Fibroblast of skin of left biceps (primary cell): ENCODE data around the gene GIGYF2.
"Not testable (repeated sequence)": the region's sequence is repeated elsewhere in the genome, so short reads cannot be mapped to it uniquely, and the experiment has no call there.

Experiments
- DNase-seq, 2 experiments: peaks; one replicate each; pipeline ENCODE4 v3.0.0-alpha.2; 2013; ENCODE audit warnings: low read depth in 2 of 2

Gene GIGYF2, protein sequence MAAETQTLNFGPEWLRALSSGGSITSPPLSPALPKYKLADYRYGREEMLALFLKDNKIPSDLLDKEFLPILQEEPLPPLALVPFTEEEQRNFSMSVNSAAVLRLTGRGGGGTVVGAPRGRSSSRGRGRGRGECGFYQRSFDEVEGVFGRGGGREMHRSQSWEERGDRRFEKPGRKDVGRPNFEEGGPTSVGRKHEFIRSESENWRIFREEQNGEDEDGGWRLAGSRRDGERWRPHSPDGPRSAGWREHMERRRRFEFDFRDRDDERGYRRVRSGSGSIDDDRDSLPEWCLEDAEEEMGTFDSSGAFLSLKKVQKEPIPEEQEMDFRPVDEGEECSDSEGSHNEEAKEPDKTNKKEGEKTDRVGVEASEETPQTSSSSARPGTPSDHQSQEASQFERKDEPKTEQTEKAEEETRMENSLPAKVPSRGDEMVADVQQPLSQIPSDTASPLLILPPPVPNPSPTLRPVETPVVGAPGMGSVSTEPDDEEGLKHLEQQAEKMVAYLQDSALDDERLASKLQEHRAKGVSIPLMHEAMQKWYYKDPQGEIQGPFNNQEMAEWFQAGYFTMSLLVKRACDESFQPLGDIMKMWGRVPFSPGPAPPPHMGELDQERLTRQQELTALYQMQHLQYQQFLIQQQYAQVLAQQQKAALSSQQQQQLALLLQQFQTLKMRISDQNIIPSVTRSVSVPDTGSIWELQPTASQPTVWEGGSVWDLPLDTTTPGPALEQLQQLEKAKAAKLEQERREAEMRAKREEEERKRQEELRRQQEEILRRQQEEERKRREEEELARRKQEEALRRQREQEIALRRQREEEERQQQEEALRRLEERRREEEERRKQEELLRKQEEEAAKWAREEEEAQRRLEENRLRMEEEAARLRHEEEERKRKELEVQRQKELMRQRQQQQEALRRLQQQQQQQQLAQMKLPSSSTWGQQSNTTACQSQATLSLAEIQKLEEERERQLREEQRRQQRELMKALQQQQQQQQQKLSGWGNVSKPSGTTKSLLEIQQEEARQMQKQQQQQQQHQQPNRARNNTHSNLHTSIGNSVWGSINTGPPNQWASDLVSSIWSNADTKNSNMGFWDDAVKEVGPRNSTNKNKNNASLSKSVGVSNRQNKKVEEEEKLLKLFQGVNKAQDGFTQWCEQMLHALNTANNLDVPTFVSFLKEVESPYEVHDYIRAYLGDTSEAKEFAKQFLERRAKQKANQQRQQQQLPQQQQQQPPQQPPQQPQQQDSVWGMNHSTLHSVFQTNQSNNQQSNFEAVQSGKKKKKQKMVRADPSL (N-terminal part only)

GRCh38 chr2:232697059-232697806 is at the start of gene GIGYF2:
Gene GIGYF2, plus strand, starts transcription at chr2:232697331. Its CDS starts 37,867 bp downstream, at chr2:232735198.
- DNase-seq, result peak; percentile 80 to 82

DNA sequence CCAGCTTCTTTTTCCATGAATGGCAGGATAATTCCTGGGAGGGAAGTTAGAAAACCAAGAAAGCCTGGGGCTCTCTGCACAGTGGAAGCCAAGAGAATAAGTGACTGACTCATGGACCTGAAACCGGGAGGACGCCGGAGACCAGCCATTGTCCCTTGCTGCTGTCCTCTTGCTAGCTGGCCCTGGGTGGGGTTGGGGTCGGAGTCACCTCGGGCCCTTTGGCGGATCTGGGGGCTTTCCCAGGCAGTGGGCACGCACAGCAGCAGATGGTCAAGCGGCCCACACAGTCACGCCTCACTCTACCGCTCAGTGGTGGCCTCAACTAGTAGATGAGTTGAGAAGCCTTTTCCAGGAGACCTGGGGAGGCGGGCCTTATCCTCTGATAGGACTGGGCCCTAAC is 48.1 kb upstream of the GIGYF2 start:
- no peak for DNase-seq

DNA sequence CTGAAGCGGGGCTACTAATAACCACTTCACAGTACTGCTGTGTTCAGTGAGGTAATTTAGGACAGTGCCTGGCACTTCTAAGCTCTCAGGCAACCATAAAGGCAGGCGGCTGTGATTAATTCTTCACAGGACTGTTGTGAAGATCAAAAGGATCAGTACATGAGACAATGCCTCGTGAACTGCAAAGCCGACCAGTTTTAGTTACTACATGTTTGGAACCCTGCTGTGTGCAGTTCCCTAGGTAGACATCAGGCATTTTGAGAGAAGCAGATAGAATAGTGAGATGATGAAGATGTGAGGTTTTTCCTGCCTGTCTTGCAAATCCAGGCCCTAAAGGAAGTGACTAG is 44.7 kb upstream of the GIGYF2 start:
- DNase-seq, result no peak

GRCh38 chr2:232653441-232653840 is 43.7 kb upstream of the GIGYF2 start:
- no peak for DNase-seq

DNA sequence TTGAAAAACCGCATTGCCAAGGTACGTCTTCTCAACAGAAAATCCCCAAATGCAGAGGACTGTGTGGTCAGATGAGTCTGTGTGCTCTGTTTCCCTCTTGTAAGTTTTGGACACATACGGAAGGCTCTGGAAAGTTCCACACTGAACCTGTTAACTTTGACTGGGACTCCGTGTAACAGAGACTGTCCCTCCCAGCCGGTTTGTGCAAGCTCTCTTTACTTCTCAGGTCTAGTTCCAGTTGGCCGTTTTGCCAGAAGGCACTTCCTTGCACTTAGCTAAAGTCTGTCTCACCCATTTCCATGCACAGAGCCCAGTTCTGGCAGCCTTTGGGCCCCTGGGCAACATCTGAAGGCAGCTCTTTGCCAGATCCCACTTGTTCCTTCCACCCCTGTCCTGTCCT is 41.7 kb upstream of the GIGYF2 start:
- DNase-seq, result no peak

DNA sequence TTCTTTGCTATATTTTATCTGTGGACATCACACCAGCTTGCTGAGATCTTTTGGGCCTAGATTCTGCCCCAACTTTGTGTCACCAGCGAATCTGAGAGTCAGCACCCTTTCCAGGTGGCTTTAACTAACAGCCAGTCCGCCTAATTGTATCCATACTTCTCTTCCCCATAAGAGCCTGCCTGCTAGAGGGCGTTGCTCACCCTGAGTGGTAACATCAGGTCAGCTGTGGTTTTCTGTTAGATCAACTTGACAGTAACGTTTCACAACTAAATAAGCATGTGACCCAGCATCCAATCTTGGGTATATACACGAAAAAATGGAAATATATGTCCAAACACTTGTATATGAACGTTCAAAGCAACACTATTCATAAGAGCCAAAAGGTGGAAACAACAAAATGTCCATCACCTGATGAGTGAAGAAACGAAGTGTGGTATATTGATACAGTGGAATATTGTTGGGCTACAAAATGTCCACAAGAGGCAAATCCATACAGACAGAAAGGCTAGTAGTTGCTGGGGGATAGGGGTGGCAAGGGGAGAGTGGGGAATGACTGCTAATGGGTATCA is 38.8 kb upstream of the GIGYF2 start:
- DNase-seq, result no peak

- no peak for DNase-seq
These were observed 37.8 kb upstream of the GIGYF2 start for GRCh38 chr2:232659359-232659758.

DNA sequence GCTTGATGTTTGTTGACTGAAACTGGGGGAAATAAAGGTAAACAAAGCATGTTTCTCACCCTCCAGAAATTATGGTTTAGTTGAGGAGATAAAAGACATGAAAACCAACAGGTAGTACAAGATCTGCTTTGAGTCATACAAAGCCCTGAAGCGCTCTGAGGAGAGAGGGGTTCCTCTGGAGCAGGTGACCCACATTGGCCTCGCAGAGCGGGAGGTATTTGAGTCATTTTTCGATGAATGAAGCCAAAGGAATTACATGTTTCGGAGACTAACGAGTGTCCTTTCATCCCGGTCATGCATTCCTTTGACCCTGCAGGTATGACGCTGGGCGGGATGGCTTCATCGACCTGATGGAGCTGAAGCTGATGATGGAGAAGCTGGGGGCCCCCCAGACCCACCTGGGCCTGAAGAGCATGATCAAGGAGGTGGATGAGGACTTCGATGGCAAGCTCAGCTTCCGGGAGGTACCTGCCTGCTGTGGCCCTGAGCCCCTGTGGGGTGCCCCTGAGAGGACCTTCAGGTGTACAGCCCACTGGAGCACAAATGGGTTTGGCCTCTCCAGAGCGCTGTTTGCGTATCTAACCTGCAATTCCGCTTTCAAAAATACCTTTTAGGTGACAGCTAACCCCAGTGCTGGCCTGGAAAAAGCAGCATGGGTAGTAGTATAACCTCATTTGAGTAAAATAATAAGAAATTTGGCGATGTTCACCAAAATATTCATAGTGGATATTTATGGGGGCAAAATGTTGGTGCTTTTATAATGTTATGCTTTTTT is 34.5 kb upstream of the GIGYF2 start:
- DNase-seq, result no peak

- no peak for DNase-seq
These were observed 30.9 kb upstream of the GIGYF2 start for GRCh38 chr2:232666051-232666805.

DNA sequence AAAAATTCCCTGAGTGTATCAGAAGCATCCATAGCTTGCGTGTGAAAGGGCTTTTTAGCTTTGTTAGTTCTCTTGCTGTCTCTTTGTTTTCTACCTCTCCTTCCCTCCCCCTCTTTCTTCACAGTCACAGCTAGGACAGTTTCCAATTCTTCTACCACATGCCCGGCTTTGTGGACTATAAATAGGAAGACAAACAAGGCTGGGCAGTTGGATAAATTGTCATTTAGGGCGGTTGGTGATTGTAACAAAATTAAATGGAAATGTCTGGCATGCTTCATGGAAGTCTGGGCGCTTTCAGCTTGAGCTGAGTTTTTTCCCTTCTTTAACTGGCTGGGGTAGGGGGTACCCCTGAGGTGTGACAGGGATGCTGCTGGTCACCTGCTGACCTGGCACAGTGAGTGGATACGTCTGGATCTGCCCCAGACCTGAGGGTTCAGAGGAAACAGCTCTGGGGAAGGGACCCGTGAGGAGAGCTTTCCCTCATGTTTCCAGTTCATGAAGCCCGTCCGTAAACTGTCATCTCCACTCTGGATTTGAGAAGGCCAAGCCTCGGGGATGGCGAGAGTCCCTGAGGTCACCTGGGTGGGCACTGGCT is 29.0 kb upstream of the GIGYF2 start:
- no peak for DNase-seq

DNA sequence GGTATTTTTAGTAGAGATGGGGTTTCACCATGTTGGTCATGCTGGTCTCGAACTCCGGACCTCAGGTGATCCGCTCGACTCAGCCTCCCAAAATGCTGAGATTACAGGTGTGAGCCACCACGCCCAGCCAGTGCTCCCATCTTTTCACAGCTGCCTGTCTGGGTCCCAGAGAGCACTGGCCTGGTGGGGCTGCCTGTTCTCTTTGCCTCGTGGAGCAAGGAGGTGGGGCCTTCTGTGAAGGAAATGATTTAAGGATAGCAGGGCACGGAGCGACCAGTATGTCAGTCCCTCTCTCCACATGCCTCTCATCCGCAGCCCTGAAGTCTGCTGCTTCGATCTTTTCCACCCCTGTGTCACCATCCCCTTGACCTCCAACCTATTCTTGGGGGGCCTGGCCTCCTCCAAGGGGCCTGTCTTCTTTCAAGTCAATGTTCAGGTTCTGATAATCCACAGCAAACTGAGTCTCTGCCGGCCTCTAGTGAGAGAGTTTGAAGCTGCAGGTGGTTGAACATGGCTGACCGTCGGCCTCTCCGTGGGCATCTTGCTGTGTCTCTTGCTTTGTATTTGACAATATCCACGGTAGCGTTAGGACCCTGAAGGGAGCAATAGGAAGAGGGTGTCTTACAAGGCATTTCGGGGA is 28.2 kb upstream of the GIGYF2 start:
- DNase-seq, result no peak

- no peak for DNase-seq
These were observed 24.5 kb upstream of the GIGYF2 start for GRCh38 chr2:232672588-232672987.

- no peak for DNase-seq
These were observed 22.6 kb upstream of the GIGYF2 start for GRCh38 chr2:232674491-232674890.

- no peak for DNase-seq
These were observed 21.8 kb upstream of the GIGYF2 start for GRCh38 chr2:232675381-232675780.

DNA sequence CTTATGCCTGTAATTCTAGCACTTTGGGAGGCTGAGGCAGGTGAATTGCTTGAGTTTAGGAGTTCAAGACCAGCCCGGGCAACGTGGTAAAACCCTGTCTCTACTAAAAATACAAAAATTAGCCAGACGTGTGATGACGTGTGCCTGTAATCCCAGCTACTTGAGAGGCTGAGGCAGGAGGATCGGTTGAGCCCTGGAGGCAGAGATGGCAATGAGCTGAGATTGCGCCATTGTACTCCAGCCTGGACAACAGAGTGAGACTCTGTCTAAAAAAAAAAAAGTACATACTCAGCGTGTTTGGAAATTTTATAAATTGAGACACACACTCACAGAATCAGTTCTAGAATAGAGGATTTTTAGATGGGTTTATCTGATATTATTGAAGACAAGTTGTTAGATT is 17.1 kb upstream of the GIGYF2 start:
- no peak for DNase-seq

- DNase-seq, result no peak
These were observed 15.6 kb upstream of the GIGYF2 start for GRCh38 chr2:232681527-232681926.

DNA sequence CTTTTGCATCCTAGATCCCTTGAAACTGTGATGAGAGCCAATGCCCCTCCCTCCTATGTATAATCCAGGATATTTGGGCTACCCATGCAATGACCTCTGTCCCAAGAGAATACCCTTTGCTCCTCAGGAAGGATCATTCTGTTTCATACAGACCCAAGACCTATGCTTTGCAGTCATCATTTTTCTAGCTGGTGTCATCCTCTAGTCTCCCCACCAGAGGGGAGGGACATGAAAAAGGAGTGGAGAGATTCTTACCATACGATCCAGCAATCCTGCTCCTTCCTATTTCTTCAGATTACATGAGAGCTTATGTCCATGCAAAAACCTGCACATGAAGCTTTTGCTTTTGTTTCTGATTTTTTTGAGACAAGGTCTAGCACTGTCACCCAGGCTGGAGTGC is 13.8 kb upstream of the GIGYF2 start:
- no peak for DNase-seq

DNA sequence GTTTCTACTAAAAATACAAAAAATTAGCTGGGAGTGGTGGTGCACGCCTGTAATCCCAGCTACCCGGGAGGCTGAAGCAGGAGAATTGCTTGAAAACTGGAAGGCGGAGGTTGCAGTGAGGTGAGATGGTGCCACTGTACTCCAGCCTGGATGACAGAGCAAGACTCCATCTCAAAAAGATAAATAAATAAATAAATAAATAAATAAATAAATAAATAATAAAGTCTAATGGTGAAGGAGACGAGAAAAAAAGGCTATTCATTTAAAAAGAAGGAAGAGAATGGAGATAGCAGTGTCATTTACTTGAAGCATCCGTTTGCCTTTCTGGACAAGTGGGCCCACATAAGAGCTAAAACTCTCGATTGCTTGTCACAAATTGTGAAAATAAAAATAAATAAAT is 11.7 kb upstream of the GIGYF2 start:
- not testable (repeated sequence) for DNase-seq
